Measurements from ENCODE around the gene FOCAD.

DNA sequence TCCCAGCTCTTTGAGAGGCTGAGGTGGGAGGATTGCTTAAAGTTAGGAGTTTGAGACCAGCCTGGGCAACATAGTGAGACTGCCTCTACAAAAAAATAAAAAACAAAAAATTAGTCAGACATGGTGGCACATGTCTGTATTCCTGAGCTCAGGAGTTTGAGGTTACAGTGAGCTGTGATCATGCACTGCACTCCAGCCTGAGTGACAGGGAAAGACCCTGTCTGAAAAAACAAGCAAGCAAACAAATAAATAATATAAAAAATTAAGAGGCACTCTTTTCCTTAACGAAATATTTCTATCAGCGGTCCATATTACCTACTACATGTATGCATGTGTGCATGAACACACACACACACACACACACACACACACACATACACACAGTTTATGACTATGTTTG is 20.9 kb upstream of the FOCAD start:
- TF ChIP-seq, protein P1, sequence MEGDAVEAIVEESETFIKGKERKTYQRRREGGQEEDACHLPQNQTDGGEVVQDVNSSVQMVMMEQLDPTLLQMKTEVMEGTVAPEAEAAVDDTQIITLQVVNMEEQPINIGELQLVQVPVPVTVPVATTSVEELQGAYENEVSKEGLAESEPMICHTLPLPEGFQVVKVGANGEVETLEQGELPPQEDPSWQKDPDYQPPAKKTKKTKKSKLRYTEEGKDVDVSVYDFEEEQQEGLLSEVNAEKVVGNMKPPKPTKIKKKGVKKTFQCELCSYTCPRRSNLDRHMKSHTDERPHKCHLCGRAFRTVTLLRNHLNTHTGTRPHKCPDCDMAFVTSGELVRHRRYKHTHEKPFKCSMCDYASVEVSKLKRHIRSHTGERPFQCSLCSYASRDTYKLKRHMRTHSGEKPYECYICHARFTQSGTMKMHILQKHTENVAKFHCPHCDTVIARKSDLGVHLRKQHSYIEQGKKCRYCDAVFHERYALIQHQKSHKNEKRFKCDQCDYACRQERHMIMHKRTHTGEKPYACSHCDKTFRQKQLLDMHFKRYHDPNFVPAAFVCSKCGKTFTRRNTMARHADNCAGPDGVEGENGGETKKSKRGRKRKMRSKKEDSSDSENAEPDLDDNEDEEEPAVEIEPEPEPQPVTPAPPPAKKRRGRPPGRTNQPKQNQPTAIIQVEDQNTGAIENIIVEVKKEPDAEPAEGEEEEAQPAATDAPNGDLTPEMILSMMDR (conservative IDR thresholded peaks at IDR 0.05; ENCODE audit: low read depth, low read length) = no peak
- no peak for TF ChIP-seq EZH2 (IDR thresholded peaks at IDR 0.05; ENCODE audit: borderline replicate concordance, low read depth, low read length, poor library complexity, severe bottlenecking)
